Activated T-helper 1 cell treated with anti-CD3 and anti-CD28 coated beads, Interleukin-12 subunit alpha, Interleukin-12 subunit beta, Interleukin-2, Interleukin-4 antibody, amounts not matched to agents 30 ng/mL and 10 ng/mL and 1 ng/mL, durations not matched to agents 14 hours and 24 hours and 36 hours (primary cell): ENCODE data around the gene CHST3. TPM values are rescaled to one million over a fixed set of nuclear protein-coding genes. Genes with fewer than 3 reads are reported as not detected.
"Not testable (repeated sequence)": the region's sequence is repeated elsewhere in the genome, so short reads cannot be mapped to it uniquely, and the experiment has no call there.

ENCODE experiments used
- DNase-seq: peaks from one replicate; pipeline ENCODE4 v3.0.0; 2021; ENCODE audit warnings: low spot score
- H3K27ac Mint-ChIP-seq: one replicate; pipeline ENCODE4 v1.8.0; 2021; ENCODE audit warnings: mild to moderate bottlenecking, mixed read lengths
- H3K27me3 Mint-ChIP-seq: one replicate; pipeline ENCODE4 v1.8.0; 2022; ENCODE audit warnings: mild to moderate bottlenecking, moderate library complexity, mixed read lengths; ENCODE audit not compliant: insufficient read depth
- H3K36me3 Mint-ChIP-seq: one replicate; pipeline ENCODE4 v1.8.0; 2021; ENCODE audit warnings: low read depth, mixed read lengths
- H3K4me1 Mint-ChIP-seq: one replicate; pipeline ENCODE4 v1.8.0; 2021; ENCODE audit warnings: low read depth, mixed read lengths
- H3K4me3 Mint-ChIP-seq: one replicate; pipeline ENCODE4 v1.8.0; 2021; ENCODE audit warnings: mild to moderate bottlenecking, moderate library complexity, mixed read lengths
- H3K9me3 Mint-ChIP-seq: one replicate; pipeline ENCODE4 v1.8.0; 2021; ENCODE audit warnings: mixed read lengths
- intact Hi-C: fragments of 100-400 bp; cut with micrococcal nuclease; formaldehyde crosslinking; loops from one replicate; pipeline ENCODE4 v1.15.1; 2024
- total RNA-seq: library from RNA; stranded (reverse); gene quantifications from 2 replicates; pipeline ENCODE4 v1.2.3, GENCODE V29; 2022

CHST3 gene
- total RNA-seq, 1 donor from 2014 or later: 0.16 TPM

GRCh38 chr10:71971311-71971731 lies 7.1 kb downstream of the CHST3 start:
- intact Hi-C loops: loop anchor here (5.0 kb wide), 1 partner anchor 74 kb away; no protein-coding TSS in a partner anchor
- H3K4me1 Mint-ChIP-seq: peaks cover 13% of the 10 kb centered on the region
- no peak overlapping the region for H3K4me3 Mint-ChIP-seq
- no peak overlapping the region for H3K27ac Mint-ChIP-seq
- no peaks in the 10 kb centered on the region for H3K9me3 Mint-ChIP-seq
- H3K36me3 Mint-ChIP-seq: no peaks in the 10 kb centered on the region
- H3K27me3 Mint-ChIP-seq: peaks cover 8% of the 10 kb centered on the region
- DNase-seq: no peak

- Mint-ChIP-seq H3K4me3 (no peak overlapping the region), H3K36me3 (no peaks in the 10 kb centered on the region)
Measured at GRCh38 chr10:71971769-71972555, 7.8 kb downstream of the CHST3 start.

GRCh38 chr10:71972746-71973695 lies 8.8 kb downstream of the CHST3 start:
- Mint-ChIP-seq H3K36me3 (no peaks in the 10 kb centered on the region), H3K27ac (no peak overlapping the region), H3K4me3 (no peak overlapping the region), H3K27me3 (no peaks in the 10 kb centered on the region), H3K4me1 (peaks cover 13% of the 10 kb centered on the region), H3K9me3 (no peaks in the 10 kb centered on the region)
- no peak for DNase-seq
- intact Hi-C loops: loop anchor here (5.0 kb wide), 1 partner anchor 76 kb away; no protein-coding TSS in a partner anchor

More at GRCh38 chr10:71971769-71972555, 7.8 kb downstream of the CHST3 start:
- Mint-ChIP-seq H3K4me1 (peaks cover 13% of the 10 kb centered on the region), H3K27ac (no peak overlapping the region), H3K27me3 (peaks cover 2% of the 10 kb centered on the region), H3K9me3 (no peaks in the 10 kb centered on the region)
- DNase-seq: no peak
- intact Hi-C loops: loop anchor here (5.0 kb wide), 1 partner anchor 75 kb away; no protein-coding TSS in a partner anchor

- intact Hi-C loops: loop anchor here (5.0 kb wide), 1 partner anchor 77 kb away; no protein-coding TSS in a partner anchor
- DNase-seq: no peak
- H3K27ac Mint-ChIP-seq: no peak overlapping the region
- H3K27me3 Mint-ChIP-seq: no peaks in the 10 kb centered on the region
- no peaks in the 10 kb centered on the region for H3K36me3 Mint-ChIP-seq
- peaks cover 13% of the 10 kb centered on the region for H3K4me1 Mint-ChIP-seq
- no peak overlapping the region for H3K4me3 Mint-ChIP-seq
- H3K9me3 Mint-ChIP-seq: no peaks in the 10 kb centered on the region
Measured at GRCh38 chr10:71973777-71974488, 9.7 kb downstream of the CHST3 start.

GRCh38 chr10:71974489-71975021 lies 10.4 kb downstream of the CHST3 start:
- DNase-seq: no peak
- Mint-ChIP-seq H3K4me3 (no peak overlapping the region), H3K4me1 (peaks cover 13% of the 10 kb centered on the region), H3K27me3 (no peaks in the 10 kb centered on the region), H3K36me3 (no peaks in the 10 kb centered on the region), H3K27ac (no peak overlapping the region), H3K9me3 (no peaks in the 10 kb centered on the region)
- intact Hi-C loops: loop anchor here (5.0 kb wide), 1 partner anchor 77 kb away; no protein-coding TSS in a partner anchor

GRCh38 chr10:71975087-71975870 lies 11.1 kb downstream of the CHST3 start:
- Mint-ChIP-seq H3K36me3 (no peaks in the 10 kb centered on the region), H3K27ac (no peak overlapping the region), H3K4me3 (no peak overlapping the region), H3K9me3 (no peaks in the 10 kb centered on the region), H3K27me3 (no peaks in the 10 kb centered on the region), H3K4me1 (peaks cover 13% of the 10 kb centered on the region)
- intact Hi-C loops: no loop called here
- DNase-seq: no peak

- Mint-ChIP-seq H3K36me3 (no peaks in the 10 kb centered on the region), H3K9me3 (no peaks in the 10 kb centered on the region), H3K4me1 (peaks cover 13% of the 10 kb centered on the region), H3K27me3 (no peaks in the 10 kb centered on the region), H3K27ac (no peak overlapping the region), H3K4me3 (no peak overlapping the region)
- intact Hi-C loops: no loop called here
- DNase-seq: no peak
Measured at GRCh38 chr10:71975871-71976725, 11.9 kb downstream of the CHST3 start.

GRCh38 chr10:71977614-71977903 lies 13.4 kb downstream of the CHST3 start:
- H3K27me3 Mint-ChIP-seq, intact Hi-C loops, H3K4me3 Mint-ChIP-seq, H3K9me3 Mint-ChIP-seq, H3K27ac Mint-ChIP-seq, H3K36me3 Mint-ChIP-seq, DNase-seq: not testable (repeated sequence)
- H3K4me1 Mint-ChIP-seq: peaks cover 13% of the 10 kb centered on the region

- DNase-seq: no peak
- Mint-ChIP-seq H3K36me3 (no peaks in the 10 kb centered on the region), H3K4me1 (peaks cover 10% of the 10 kb centered on the region), H3K9me3 (no peaks in the 10 kb centered on the region), H3K4me3 (no peak overlapping the region), H3K27me3 (no peaks in the 10 kb centered on the region), H3K27ac (no peak overlapping the region)
- intact Hi-C loops: no loop called here
Measured at GRCh38 chr10:71978476-71978875, 14.3 kb downstream of the CHST3 start.

GRCh38 chr10:71978988-71979691 lies 14.9 kb downstream of the CHST3 start:
- DNase-seq: no peak
- intact Hi-C loops: no loop called here
- Mint-ChIP-seq H3K27ac (no peak overlapping the region), H3K4me1 (peaks cover 4% of the 10 kb centered on the region), H3K9me3 (no peaks in the 10 kb centered on the region), H3K36me3 (no peaks in the 10 kb centered on the region), H3K27me3 (no peaks in the 10 kb centered on the region), H3K4me3 (no peak overlapping the region)

GRCh38 chr10:71979692-71980062 lies 15.5 kb downstream of the CHST3 start:
- H3K9me3 Mint-ChIP-seq: no peaks in the 10 kb centered on the region
- no peak overlapping the region for H3K27ac Mint-ChIP-seq
- H3K36me3 Mint-ChIP-seq: no peaks in the 10 kb centered on the region
- no peaks in the 10 kb centered on the region for H3K27me3 Mint-ChIP-seq
- DNase-seq: no peak
- intact Hi-C loops: no loop called here
- H3K4me1 Mint-ChIP-seq: peaks cover 3% of the 10 kb centered on the region
- H3K4me3 Mint-ChIP-seq: no peak overlapping the region
